ENCODE data around the gene HIRA.
A peak's percentile ranks its signal among the peaks of the same experiment; 100 is the strongest.
"Not testable (repeated sequence)": the region's sequence is repeated elsewhere in the genome, so short reads cannot be mapped to it uniquely, and the experiment has no call there.

HIRA gene

DNA sequence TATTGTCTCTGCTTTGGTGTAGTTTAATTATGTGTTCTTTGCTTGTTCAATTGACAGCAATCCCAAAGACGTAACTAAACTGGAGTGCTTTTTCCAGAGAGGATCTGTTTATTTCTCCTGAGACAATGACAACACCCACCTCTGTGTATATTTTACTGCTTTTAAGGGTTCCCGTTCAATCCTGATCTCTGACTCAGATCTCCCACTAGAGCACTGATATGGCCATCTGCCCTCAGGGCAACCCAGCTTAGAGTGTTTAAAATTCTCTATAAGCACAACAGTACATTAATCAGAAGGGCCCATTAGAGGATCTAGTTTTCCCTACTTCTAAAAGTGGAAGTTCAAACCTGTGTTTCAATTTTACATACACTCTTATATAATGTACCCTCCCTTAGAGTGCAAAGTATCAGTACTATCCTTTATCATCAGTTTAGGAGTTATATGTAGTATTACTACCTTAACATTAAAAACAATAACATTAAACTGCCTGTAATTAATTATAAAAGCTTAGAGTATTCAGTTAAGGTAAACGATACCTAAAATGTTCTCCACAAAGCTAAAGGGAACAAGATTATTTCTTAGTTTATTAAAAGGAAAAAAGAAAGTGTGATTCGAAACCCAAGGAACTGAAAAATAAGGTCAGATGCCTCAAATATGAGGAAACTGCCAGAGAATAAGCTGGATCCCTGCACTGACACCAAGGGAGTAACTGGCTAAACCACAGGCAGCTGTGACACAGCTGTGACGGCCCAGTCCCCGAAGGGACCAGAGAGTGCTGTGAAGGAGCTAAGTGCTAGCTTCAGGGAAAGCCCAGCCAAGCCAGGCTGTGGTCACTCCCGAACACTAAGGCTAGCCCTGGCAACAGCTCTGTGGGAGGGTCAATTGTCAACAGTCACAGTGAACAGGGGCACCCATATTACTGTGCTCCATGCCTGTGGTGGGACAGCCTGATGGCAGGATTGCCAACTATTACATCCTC, 32.2 kb upstream of the HIRA start:
- no peak for DNase-seq

DNA sequence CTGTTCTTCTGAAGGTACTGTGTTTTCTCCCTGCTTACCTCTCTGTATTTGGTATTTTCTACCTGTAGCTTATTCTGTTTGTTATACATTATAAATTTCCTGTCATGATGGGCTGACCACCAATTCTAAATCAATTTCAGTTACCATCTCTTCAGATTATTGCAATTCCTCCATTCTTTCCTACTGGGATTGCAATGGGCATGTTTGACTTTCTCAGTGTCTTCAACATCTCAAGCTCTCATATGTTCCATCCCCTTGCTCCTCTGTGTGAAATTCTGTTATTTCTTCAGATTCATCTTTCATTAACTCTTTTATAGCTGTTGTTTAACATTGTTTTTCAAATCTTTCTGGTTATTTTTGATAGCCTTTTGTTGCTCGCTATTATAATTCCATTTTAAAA, 31.5 kb upstream of the HIRA start:
- DNase-seq: no peak

DNA sequence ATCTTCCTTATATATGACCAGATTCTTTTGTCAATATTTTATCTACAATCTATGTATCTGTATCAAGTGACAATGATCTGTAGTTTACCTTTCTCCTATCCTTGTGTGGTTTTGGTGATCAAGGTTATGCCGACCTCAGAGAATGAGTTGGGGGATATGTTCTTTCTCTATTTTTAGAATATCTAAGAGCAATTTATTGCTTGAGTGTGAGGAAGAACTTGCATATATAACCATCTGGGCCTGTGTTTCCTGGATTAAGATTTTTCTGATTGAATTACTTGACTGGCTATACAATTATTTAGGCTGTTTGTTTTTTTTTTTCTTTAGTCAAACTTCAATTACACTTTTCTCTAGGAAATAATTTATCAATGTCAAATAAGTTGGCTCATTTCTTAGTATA, 30.0 kb upstream of the HIRA start:
- DNase-seq: no peak

DNA sequence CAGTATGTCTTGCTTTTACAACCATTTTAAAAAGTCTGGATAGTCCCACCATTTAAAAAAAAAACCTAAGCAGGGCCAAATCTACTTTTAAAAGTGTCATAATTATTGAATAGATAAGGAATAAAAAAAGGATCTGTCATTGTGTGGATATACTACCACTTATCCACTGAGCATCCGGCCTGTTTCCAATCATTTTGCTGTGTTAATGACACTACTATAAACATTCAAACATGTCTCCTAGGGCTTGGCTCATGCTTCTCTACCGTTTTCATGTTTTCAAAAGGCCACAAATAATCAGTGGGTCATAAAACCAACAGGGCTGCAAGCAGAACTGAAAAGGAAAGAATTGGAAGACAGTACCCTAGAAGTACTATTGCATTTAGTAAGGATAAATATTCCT, 28.5 kb upstream of the HIRA start:
- no peak for DNase-seq

DNA sequence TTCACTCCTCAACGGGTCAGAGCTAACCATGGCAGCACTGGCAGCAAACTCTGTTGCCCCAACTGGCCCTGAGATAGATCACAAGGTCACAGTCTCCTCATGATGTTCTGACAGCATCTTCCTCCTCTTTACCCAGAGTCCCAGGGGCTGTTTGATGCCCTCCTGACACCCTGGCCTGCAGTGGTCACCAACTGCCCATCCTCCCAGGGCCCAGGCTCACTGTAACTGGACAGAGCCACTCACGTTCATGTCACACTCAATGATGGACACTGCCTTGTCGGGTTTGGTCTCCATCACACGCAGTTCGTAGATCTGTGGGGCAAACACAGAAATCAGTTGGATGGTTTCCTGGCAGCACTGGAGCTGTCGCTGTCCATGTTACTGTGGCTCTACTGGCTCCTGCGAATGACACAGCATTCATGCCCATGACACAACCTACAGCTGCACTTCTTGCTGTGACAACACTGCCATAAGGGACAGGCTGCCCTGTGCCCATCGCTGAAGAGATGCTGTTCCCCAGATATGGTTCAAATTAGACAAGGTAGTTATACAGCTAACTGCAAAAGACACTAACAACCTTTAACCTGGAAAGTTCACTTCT, 26.4 kb upstream of the HIRA start:
- DNase-seq: no peak

DNA sequence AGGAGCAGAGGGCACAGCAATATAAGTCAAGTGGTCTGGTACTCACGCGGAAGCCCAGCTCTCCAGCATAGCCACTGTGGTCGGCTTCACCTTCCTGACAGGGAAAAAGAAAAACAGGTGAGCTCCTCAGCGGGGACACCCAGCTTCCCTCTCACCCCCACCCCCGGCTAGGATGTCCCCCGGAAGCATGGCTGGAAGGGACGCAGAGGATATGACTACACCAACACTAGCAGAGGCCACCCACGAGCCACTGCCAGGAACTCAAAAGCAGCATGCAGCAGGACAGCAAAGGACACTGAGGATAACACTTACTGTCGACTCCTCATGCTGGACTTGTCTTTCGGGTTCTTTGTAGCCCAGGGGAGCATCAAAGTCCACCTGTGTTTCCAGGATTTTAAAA, 25.0 kb upstream of the HIRA start:
- DNase-seq: no peak

DNA sequence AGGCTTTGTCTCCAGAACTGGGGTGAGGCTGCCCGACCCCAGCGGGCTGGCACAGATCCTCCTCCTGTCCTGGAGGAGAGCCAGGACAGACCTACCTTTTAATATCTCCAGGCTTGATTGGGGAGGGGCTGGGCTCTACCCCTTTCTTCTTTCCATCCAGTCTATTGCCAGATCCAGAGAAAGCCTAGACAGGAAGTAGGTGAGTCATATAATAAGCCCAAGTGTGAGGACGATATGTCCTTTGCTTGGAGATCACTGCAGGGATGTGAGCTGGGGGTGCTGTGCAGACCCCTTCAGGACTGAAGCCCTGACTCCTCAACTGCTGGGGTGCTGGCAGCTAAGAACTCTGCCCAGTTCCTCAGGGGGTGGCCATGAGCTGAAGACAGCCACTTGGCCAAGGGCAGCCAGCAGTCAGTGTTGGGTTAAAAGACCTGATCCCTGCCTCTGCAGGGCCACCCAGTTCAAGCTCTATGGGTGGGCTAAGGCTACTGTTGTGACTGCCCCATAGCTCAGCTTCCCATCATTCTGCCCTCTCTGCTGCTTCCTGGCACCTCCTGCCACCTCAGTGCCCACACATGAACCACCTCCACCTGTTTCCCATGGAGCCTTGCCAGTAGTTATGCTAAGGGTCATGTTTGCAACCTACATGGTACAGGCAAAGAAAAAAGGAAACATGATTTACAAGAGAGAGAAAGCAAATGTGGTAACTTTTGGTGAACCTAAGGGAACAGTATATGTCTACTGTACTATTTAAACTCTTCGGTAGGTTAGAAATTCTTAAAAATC, 24.2 kb upstream of the HIRA start:
- DNase-seq: no peak

DNA sequence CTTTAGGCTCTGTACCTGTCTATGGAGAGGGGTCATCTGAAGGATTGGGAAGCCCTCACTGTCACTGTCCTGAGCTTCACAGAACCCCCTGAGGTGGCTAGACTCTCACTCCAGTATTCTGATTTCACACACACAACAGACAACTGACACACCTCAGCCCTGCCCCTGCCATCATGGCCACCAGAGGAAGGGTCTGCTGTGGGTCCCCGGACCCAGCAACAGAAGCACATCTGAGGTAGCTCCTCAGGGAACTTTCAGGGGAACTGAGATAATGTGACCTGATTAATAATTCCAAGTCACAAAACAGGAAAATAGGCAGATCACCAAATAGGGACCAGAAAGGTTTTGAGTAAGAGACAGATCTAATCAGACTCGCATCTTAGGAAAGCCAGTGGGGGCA, 23.5 kb upstream of the HIRA start:
- DNase-seq: no peak

DNA sequence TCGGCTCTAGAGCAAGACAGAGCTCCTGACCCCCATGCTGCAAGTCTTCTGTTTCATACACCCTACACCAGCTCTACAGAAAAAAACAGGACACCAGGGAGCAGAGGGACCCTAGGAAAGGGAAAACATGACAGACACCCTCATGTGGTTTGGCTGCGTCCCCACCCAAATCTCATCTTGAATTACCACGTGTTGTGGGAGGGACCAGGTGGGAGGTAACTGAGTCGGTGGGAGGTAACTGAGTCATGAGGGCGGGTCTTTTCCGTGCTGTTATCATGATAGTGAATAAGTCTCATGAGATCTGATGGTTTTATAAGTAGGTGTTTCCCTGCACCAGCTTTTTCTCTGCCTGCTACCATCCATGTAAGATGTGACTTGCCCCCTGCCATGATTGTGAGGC, 22.6 kb upstream of the HIRA start:
- DNase-seq: no peak

DNA sequence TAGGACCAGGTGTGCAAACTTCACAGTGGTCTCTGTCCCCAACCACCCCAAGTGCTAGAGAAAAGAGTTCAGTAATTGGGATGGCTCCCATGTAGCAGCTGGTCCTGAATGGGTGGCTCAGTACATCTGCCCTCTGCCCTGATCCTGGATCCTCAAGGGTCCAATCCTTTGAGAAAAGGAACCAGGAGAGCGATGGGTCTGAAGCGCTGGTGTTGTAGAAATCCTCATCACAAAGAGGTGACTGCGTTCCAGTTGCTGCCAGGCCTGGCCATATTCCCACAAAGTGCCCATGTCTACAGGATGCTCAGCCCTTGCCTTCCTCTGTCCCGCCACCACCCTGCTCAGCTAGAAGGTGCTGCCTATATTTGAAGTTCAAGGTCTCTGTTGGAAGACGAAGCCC, 22.2 kb upstream of the HIRA start:
- DNase-seq: no peak

DNA sequence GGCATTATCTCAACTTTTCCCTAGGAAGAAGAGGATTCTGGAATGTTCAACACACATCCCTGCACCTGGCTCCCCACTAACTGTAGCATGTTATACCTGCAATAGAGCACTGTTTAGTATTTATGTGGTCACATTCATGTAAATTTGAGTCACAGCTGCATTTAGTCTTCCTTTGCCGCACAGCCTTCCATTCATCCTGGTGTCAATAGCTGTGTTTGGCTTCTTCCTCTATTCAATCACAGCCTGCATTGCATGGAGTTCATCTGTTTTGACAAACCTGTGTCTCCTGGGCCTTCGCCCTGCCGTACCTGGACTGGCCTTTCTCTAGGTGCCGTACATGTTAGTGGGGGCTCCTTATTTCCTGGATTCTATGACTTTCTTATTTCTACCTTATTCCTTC, 20.0 kb upstream of the HIRA start:
- no peak for DNase-seq

DNA sequence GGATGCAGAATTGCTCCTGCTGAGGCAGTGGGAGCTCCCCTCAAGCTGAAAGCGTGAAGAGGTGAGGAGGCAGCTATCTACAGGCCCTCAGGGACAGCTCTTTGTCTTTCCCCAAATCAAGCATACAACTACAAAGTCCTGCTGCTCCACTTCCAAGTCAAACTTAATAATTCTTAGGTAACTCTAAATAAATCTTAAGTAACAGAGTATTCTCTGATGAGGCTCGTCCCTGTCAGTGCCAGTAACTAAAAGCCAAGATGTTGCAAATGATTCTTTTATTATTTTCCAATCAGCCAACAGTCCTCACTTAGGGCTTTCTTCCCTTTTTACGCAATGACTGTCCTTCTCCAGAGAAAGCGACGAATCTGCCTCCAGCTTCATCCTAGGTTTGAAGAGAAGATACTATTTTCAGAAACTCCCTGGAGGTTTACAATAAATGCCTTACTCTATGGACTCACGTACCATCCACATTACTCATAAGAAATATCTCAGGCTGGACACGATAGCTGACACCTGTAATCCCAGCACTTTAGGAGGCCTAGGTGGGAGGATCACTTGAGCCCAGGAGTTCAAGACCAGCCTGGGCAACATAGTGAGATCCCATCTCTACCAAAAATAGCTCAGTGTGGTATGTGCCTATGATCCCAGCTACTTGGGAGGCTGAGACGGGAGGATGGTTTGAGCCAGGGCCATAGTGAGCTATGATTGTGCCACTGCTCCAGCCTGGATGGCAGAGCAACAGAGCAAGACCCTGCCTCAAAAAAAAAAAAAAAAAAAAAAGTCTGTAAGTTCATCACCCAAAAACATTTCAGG, 19.0 kb upstream of the HIRA start:
- DNase-seq: no peak

DNA sequence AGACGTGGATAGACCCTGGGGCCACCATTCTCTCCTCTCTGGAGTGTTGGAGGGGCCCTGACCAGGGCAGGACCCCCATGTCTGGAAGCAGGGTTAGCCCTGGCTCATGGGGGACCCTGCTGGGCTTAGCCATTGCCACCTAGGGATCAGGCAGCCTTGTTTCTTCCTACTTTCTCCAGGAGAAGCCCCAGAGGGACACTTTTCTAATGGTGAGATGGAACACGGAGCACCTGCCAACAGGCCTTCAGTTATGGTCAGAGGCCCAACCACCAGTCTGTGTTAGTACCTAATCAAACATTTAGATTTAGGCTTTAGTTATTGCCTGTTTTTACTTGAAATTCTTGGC, 17.9 kb upstream of the HIRA start:
- no peak for DNase-seq

DNA sequence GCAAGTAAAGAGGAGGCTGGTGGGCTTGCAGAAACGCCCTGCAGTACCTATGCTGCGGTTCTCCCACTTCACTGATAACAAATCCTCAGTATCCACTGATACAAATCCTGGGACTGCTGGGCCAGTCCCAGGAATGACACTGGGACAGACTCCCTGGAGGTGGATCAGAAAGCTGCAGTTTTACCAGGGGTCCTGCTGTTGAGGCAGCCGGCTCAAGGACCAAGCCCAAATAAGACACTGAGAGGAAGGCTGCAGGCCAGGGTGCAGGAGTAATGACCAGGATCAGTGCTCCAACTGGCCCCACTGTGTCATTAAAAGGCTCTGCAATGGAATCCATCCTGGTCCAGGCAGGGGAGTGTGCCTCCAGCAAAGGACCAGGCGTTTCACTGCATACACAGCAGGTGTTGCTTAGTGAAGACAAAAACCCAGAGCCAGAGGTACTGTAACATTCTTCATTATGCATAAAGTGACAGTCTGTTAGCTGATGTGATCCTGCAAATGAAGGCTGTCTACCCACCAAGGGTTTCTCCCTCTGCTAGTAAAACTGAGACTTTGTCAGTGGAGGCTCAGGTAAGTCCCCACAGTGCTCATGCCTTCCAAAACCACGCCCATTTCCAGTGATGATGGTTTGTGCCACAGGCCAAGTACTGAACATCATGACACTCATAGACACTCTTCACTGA, 17.3 kb upstream of the HIRA start:
- DNase-seq: no peak

DNA sequence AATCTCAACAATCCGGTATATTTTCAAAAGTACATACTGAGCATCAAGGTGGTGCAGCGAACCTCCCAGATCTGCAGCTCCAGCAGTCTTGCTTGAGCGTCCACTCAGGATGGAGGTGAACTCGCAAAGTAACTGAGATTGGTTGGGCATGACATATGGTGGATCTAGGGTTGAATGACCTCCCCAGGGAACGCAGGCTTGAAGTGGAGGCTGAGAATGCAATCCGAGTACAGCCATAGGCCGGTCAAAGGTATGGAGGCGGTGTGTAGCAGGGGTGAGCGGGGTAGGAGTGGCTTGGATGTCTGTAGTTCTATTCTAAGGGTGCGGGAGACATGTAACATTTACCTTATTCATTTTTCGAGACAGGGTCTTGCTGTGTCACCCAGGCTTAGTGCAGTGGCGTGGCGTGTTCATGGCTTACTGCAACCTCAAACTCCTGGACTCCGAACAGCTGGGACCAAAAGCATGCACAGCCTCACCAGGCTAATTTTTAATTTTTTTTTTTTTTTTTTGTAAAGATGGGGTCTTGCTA, 16.6 kb upstream of the HIRA start:
- peak; percentile 24 for DNase-seq

DNA sequence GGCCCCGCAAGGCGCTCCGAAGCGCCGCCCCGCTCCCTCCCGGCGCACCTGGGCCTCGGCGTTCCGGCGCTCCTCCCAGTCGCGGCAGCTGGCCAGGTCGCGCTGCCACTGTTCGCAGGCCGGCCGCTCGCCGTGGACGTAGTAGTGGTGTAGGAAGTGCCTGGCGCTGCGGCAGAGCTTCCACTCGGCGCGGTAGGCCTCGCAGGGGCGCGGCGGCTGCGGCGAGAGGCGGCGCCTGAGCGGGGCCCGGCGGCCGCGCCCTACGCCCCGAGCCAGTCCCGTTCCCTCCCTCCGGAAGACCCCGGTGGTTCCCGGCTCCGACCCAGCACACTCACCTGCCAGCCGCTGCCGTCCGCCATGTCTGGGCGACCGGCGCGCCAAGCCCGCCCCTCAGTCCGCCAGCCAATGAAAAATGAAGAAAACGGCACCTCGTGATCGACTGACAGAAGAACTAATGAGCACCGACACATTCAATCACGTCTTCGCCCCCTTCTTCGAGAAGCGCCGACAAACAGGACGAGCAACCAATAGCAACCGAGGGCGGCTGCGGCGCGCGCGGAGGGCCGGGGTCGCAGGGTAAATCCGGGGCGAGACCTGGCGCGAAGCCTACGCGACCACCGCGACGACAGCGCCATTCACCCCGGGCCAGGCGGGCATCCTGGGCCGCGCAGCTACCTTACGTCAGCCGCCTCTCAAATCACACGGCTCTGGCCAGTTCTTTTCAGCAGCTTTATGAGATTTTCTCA, 16.0 kb upstream of the HIRA start, which contains the start of gene C22orf39:
TSS of gene C22orf39 (minus strand) at position 382 of the 746 bp plus-strand sequence. CDS start at position 359, 23 bp downstream.
- peak; percentile 95 for DNase-seq

DNA sequence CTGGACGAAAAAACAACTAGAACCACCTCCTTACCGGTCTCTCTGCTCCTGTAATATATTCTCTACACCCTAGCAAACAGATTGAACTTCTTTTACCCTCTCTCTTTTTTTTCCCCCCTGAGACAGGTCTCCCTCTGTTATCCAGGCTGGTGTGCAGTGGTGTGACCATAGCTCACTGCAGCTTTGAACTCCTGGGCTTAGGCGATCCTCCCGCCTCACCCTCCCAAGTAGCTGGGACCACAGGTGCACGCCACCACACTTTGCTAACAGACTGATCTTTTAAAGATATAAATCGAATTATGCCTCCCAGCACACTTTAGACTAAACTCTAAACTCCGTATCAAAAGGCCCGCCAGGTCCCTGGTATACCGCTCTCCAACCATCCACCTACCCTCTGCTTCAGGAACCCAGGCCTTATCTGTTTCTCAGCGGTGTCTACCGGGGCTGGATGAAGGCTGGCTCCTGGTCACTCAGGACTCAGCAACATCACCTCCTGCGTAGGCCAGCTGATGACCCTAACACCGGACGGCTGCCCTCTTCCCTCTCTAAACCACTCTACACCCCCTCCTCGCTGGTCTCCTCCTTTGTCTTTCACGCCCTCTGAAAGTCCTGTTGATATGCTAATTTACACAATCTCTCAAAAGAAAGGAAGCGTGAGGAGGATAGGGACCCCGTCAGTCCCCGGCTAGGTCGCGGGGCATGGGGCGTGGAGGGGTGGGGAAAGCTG, 15.2 kb upstream of the HIRA start:
- DNase-seq: no peak

DNA sequence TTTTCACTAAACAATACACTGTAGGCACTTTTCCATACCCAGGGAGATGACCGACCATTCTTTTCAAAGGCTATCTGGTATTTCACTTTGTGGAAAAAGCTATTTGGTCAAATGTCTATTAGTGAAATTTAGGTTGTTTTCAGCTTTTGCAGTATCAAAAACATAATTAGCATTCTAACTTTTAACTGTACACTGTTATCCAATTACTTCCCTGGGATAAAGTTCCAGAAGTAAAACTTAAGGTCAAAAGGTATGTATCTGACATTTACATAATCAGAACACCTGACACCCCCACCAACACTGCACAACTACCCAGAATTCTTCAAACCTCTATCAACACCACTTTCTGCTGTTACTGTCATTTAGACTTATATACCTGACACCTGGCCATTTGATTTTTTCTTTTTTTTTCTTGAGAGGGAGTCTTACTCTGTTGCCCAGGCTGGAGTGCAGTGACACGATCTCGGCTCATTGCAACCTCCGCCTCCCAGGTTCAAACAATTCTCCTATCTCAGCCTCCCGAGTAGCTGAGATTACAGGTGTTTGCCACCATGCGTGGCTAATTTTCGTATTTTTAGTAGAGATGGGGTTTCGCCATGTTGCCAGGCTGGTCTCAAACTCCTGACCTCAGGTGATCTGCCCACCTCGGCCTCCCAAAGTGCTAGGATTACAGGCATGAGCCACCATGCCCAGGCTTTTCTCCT, 13.9 kb upstream of the HIRA start:
- DNase-seq: not testable (repeated sequence)

DNA sequence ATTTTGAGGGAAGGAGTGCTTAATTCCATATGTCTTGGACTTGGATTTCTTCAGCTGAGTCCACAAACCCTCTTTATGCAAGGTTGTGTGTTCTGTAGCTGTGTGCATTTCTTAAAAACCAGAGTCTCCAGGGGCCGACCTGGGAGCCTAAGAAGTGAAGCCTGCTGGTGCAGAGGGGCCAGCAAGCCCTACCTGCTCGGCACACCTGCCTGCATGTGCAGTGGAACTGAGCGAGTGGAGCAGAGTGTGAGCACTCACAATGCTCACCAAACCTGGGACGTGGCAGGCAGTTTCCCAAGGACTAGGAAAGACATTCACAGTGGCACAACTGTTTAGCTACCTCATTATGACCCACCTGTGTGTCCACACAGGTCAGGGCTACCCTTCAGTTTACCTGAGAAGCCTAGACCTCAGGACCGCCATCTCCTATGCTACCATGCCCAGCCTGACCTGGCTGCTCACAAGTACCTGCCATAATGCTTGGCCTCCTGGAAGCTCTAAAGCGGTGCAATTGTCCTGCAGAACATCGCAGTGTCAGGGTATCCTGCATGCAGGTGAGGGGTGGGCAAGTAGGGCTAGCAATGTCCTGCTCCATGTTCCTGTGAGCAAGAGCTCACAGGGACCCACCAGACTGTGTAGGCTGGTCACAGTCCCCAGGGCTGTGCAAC, 12.1 kb upstream of the HIRA start:
- no peak for DNase-seq
